GM10266 (cell line): ENCODE data around the gene GAS1.

Experiments used
- DNase-seq: peaks from one replicate; pipeline ENCODE4 v3.0.0; 2012; ENCODE audit errors: extremely low spot score
- TF ChIP-seq, protein P1 (sequence below): IDR thresholded peaks from 2 replicates; pipeline ENCODE4 v1.5.1; 2012; ENCODE audit warnings: mild to moderate bottlenecking, low read depth; ENCODE audit not compliant: control insufficient read depth, insufficient read depth; ENCODE audit errors: missing control alignments

Gene GAS1

DNA sequence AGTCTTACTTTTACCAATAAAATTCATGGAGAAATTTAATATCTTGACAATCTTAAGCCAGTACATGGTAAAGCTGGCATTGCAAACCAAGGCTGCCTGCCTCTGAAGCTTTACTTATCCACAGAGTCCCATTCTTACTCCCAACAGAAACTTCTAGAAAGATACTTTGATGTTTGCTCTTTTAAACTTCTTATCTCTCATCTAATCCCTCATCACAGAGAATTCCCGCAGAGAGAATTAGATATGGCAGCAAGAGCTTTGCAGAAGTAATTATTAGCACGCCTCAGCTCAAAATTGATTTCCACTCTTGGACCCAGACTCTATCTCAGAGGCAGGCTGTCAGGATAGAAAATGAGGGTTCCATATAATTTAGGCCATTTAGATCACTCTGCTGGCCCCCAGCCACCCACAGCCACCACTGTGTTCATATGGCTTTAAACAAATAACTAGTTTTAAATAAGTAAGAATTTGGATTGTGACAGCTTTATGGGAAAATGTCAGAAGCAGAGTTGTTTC lies 37.9 kb upstream of the GAS1 start:
- no peak for DNase-seq
- TF ChIP-seq, protein P1, sequence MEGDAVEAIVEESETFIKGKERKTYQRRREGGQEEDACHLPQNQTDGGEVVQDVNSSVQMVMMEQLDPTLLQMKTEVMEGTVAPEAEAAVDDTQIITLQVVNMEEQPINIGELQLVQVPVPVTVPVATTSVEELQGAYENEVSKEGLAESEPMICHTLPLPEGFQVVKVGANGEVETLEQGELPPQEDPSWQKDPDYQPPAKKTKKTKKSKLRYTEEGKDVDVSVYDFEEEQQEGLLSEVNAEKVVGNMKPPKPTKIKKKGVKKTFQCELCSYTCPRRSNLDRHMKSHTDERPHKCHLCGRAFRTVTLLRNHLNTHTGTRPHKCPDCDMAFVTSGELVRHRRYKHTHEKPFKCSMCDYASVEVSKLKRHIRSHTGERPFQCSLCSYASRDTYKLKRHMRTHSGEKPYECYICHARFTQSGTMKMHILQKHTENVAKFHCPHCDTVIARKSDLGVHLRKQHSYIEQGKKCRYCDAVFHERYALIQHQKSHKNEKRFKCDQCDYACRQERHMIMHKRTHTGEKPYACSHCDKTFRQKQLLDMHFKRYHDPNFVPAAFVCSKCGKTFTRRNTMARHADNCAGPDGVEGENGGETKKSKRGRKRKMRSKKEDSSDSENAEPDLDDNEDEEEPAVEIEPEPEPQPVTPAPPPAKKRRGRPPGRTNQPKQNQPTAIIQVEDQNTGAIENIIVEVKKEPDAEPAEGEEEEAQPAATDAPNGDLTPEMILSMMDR, result no peak

DNA sequence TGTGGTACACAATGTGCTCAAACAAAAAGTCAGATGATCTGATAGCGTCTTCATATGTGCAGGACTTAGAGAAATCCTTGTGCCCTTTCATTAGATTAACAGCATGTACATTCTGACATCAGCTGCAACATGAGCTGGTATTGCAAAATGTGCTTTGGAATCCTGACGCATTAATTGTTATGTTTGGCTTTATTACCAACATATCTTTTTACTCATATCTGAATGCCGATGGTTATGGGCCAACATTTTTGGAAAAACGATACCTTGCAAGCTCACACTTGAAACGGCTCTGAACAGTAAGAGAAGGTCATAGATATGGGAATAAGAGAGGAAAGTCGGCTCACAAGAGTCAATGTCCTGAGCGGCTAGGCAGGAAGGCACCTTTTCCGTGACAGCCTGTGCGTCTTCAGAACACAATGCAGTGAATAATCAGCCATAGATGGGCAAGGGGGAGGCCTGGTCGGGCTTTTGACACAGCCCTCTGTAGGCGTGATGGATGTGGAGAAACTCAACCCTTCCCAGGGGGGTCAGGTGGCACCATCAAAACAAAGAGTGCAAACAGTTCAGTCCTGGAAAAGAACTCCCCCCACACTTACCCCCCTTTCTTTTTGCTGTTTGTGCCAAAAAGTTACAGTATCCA lies 36.4 kb upstream of the GAS1 start:
- TF ChIP-seq, protein P1, result no peak
- no peak for DNase-seq

DNA sequence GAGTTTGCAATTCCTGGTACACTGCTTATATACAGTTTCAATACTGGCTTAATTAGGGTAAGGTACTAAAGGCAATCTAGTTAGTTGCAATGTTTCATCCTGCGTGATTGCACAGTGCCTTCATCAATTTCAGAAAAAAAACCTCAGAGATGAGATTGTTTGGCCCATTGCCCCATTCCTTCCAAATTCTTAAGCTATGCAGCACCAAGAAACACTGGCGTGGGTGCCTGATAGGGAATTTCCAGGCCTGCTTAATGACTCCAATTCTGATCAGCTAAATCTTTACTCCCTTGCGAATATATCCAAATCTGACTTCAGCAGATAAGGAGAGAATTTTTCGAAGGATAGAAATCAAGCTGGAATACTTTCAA lies 35.9 kb upstream of the GAS1 start:
- DNase-seq, result no peak
- TF ChIP-seq, protein P1, result no peak

DNA sequence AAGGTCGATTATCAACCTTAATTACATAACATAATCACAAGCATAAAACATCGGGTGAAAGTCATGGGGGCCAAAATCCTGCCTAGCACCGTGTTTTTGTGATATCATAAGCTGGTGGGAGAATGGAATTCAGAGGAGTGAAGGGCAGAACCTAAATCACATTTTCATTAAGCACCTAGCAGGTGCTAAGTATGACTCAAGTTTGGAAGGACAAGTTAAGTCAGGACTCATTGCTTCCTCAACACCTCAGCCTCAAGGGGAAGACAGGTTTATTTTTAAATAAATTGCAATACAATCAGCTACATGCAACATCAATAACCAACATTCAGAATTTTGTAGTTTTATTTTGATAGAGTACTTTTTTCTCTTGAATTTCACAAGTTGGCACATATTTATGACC lies 33.5 kb upstream of the GAS1 start:
- no peak for DNase-seq
- TF ChIP-seq, protein P1, result no peak

DNA sequence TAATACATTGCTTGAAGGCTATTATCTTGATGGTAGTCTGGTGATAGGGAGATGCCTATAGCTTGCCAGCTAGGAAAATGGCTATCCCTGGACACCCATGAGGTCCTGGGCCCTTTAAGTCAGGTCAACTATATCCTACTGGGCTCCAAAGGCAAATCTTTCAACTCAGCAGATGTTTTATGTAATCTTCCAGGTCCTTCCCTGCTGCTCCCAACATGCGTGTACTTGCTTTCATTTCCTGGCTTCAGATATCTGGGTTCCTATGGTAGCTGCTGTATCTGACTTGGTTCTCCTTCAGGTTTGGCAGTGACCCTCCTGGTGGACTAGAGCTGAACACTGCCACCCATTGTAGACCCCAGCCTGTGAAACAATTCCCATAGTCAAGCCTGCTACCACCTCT lies 32.4 kb upstream of the GAS1 start:
- DNase-seq, result no peak
- TF ChIP-seq, protein P1, result no peak

DNA sequence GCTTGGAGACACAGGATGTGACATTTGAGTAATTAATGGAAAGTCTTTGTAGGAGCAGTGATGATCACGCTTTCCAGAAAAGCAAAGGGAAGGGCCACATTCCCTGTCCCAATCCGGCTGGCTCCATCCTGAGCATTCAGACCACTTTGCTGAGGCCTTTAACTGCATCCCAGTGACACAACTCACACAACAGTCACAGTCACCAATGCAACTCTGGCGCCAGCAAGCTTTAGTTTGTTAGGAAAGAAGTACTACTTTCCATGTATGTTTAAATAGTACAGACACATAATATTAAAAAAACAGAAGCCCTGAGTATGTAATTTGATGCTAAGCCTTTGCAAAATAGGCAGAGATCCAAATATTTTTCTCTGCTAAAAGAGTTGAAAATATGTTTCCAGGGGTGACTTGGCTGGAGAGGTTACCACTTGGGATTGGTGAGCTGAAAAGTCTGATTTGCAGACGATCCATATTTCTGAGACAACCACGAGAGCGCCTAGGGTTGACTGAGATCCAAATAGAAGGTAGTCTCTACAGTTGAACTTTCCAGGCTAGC lies 31.7 kb upstream of the GAS1 start:
- DNase-seq, result no peak
- TF ChIP-seq, protein P1, result no peak

DNA sequence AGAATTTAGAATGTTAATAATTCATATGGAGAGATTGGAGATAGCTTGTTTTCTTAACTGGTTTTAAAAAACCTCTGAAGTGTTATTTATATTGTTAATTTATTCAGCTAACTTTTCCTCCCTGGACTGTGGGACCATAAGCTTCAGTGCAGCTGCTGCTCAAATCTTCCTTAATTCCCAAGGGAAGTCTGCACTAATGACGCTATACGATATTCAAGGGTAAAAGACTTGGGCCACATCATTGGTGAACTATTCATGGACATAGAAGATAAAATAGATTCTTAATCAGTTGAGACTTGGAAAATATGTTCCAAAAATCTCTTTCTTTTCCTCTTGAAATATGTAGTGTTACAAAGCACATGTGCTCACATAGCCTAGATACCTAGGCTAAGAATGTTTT lies 31.1 kb upstream of the GAS1 start:
- TF ChIP-seq, protein P1, result no peak
- DNase-seq, result no peak
